GOT3 (cell line): ENCODE results near the gene RNF213.
"Not testable (repeated sequence)": the region's sequence is repeated elsewhere in the genome, so short reads cannot be mapped to it uniquely, and the experiment has no call there.

Experiments
- DNase-seq: peaks from one replicate; lab custom pipeline; 2025; ENCODE audit warnings: mixed read lengths; lab: John Stamatoyannopoulos, UW

The RNF213 gene

DNA sequence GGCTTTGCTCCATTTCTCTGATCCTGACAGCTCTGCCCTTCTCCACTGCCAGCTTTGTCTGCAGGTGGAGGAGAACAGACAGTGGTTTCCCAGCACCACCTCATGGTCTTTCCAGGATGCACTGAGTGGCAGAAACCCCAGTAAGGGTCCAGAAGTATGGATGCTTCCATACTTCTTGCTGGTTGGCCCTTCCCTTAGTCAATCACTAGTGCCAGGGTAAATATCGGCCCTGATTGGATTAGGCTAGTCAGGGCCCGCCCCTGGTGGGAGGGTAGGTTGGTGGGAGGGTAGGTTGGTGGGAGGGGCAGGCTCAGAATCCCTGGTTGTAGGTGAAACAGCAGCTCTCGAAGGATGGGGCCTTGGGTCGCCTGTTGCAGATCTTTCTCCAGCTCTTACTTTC, 10.2 kb downstream of the RNF213 start:
- DNase-seq, result no peak

DNA sequence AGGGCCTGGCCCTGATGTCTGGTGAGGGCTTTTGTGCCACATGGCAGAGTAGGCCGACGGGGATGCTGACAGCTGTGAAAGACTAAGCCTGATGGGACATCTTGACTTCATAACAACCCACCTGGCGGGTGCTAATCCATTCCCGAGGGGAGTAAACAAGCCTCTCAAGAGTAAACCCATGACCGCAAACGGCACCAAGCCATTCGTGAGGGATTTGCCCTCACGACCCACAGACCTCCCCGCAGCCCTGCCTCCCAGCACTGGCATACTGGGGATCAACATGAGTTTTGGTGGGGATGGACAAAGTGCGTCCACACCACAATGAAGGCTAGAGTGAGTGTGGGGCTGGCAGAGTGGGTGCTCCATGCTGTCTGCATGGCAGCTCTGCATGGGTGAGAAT, 11.7 kb downstream of the RNF213 start:
- no peak for DNase-seq

DNA sequence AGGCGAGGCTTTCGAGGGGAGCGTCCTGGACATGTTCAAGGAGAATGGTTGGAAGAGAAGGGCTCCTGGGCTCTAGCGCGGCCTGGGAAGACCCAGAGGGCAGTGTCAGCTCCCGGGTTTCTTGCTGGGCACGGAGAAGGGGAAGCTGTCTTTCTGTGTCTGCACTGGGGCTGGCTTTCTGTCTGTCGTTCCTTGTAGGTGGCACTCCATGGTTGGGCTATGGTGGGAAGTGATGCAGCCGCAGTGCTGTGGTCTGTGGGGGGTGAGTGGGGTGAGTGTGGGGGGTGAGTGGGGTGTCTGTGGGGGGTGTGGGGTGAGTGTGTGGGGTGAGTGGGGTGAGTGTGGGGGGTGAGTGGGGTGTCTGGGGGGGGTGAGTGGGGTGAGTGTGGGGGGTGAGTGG, 13.7 kb downstream of the RNF213 start:
- DNase-seq, result no peak

DNA sequence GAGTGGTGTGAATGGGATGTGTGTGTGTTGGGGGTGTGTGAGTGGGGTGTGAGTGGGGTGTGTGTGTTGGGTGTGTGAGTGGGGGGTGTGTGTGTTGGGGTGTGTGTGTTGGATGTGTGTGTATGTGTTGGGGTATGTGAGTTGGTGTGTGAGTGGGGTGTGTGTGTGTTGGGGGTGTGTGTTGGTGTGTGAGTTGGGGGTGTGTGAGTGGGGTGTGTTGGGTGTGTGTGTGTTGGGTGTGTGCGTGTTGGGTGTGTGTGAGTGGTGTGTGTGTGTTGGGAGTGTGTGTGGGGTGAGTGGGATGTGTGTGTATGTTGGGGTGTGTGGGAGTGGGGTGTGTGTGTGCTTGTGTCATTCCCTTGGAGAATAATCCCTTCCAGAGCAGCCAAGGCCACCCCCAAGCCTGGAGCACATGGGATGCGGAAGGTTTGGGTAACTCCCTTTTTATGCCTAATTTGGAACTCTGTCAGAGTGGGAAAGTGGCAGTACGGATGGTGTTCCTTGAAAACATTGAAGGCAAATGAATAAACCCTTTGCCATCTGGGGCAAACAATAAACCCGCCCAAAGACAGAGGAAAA, 14.3 kb downstream of the RNF213 start:
- DNase-seq, result no peak

DNA sequence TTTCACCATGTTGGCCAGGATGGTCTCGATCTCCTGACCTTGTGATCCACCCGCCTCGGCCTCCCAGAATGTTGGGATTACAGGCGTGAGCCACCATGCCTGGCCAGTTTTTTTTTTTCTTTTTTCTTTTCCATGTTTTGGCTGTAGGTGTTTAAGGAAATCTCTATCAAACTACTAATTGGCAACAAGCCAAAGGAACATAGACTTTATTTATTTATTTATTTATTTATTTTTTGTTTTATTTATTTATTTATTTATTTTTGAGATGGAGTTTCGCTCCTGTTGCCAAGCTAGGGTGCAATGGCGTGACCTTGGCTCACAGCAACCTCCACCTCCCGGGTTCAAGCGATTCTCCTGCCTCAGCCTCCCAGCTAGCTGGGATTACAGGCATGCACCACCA, 15.2 kb downstream of the RNF213 start:
- not testable (repeated sequence) for DNase-seq

DNA sequence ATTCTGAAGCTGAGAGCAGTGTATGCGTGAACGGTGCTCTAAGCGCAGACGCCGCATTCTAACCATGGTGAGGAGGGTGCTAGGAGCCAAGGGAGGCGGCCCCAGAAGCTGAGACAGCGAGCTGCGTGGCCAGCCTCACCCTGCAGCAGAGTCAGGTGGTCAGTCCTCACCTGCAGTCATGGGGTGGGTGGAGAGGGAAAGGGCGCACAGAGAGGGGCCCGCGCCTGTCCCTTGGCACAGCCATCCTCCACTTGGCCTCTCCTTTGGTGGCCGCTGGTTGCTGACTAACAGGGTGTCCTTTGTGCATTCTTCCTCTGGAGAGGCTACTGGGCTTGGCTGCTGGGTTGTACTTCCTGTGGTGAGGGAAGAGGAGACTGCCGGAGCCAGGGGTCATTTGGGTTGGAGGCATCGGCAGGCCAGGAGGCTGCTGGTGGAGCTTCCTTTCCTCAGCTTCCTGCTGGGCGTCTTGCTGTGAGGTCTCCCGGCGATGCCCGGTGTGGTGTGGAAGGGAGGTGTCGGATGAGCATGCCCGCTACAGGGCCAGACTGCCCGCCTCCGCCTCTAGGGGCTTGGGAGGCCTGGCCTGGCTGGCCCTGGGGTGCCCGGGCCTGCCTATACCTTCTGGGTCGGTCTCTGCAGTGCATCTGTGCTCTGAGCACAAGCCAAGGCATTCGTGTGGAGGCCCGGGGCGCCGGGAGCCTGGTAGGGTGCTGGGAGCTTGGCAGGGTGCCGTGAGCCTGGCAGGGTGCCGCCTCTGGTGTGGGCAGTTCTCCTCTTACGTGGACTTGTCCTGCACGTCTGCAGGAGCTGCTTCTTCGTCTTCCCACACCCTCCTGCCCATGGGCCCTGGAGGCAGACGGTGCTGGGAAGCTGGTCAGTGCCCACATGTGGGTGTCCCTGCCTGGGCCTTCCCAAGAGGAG, 17.4 kb downstream of the RNF213 start:
- DNase-seq, result no peak

DNA sequence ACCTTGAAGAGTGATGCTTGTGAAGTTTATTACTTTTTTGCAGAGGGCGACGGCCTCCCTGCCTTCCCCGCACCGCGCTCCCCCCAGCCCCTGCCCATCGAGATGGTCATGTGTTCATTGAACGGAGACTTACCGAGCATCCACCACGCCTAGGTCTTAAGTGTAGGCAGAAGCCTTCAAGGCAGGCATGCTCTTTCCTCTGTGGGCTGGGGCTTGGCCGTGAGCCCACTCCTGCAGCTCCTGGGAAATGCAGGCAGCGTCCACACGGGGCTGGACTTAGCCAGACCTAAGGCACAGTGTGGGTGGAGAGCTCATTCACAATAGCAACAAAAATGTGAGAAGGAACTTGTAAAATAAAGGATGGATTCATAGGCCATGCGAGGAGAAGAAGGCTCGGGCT, 19.2 kb downstream of the RNF213 start:
- DNase-seq, result no peak

DNA sequence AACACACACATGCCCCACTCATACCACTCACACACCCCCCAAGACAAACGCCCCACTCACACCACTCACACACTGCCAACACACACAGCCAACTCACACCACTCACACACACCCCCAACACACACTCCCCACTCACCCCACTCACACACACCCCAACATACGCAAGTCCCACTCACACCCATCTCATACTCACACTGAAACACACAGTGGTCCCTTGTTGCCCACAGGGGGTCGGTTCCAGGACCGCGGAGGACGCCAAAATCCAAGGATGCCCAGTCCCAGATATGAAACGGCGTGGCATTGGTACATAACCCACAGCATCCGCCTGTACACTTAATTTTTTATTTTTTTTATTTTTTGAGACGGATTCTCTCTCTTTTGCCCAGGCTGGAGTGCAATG, 20.9 kb downstream of the RNF213 start:
- DNase-seq, result no peak

DNA sequence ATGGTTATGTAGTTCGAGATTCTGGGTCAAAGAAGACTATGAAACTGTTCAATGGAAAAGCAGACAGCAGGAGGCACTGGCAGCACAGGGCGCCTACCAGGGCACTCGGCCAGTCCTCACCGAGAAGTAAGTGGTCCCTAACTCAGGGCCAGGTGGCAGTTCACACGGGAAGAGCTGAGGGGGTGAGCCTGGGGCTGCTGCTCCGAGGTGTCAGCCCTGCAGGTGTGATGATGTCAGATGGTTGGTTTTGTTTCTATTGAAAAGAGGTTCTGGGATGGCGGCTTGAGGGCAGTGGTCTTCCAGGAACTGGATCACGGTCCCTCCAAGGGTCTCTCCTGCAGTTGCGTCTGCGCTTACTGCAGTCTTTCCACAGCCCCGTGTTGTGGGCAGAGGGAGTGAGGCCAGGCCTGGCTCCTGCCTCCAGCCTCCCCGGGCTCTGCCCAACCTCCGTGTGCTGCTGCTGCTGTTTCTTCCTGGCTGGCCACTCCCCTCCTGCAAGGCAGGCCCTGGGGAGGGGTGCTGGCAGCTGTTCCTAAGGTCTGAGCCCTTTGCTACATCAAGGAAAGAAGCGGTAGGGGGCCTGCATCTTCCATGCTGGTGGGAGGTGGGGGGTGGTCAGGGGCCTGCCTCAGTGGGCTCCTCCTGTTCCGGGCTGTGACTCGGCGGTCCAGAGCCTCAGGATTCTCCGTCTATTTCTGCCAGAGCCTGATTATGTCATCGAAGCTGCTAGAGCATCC, 22.6 kb downstream of the RNF213 start:
- DNase-seq, result no peak

DNA sequence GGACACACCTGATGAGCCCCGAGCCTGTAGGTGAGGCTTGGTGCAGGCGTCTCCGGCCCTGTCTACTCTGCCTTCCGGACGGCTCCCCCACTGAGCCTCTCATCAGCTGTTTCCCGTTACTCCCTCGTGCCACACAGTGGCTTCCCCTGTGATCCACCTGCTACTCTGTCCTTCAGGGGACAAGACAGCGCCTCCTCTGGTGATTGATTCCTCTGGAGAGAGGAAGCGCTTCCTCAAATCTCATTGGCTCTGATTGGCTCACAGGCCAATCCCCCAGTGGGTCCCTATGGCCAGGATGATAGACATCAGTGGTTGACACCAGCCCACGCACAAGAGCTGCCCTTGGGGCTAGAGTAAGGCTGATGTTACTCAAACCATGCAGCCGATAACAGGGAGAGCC, 24.0 kb downstream of the RNF213 start:
- DNase-seq, result no peak

DNA sequence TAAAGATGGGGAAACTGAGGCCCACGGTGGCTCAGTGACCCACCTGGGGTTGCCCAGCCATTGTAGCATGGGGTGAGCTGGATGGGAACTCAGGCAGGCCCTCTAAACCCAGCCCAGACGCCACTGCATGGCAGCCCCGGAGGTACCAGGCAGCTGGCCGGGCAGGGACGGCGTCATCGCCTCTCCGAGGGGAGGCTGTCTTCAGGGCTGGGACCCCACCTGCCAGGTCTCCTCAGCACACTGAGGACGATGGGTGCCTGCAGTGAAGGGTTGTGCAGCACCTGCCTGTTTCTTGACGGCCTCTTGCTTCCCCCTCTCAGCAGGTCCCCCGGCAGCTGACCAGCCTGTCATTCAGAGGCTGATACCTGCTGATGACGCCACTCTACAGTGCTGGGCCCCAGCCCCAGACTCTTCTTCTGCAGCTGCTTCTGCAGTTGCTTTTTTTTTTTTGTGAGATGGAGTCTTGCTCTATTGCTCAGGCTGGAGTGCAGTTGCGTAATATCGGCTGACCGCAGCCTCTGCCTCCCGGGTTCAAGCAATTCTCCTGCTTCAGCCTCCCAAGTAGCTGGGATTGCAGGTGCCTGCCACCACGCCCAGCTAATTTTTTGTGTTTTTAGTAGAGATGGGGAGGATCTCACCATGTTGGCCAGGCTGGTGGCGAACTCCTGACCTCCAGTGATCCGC, 24.7 kb downstream of the RNF213 start:
- DNase-seq, result no peak

DNA sequence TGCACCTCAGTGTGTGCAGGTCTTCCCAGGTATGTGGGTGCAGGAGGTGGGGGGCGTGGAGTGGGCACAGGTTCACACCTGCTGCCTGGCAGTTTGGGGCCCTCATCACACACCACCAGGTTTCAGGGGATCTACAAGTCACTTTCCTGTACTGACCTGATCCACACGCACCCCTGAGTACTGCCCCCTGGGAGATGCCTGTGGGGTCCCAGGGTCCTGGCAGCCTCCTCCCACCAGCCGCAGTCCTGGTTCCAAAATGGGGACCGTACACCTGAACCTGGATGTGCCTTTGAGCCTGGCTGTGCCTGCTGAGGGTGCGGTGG, 25.9 kb downstream of the RNF213 start:
- no peak for DNase-seq

DNA sequence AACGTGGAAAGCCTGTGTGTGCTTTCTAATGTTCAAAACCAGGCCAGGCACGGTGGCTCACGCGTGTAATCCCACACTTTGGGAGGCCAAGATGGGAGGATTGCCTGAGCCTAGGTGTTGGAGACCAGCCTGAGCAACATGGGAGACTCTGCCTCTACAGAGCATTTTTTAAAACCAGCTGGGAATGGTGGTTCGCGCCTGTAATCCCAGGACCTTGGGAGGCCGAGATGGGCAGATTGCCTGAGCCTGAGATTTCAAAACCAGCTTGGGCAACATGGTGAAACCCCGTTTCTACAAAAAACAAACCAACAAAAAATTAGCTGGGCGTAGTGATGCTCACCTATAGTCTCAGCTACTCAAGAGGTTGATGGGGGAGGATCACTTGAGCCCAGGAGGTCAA, 26.4 kb downstream of the RNF213 start:
- DNase-seq, result no peak

DNA sequence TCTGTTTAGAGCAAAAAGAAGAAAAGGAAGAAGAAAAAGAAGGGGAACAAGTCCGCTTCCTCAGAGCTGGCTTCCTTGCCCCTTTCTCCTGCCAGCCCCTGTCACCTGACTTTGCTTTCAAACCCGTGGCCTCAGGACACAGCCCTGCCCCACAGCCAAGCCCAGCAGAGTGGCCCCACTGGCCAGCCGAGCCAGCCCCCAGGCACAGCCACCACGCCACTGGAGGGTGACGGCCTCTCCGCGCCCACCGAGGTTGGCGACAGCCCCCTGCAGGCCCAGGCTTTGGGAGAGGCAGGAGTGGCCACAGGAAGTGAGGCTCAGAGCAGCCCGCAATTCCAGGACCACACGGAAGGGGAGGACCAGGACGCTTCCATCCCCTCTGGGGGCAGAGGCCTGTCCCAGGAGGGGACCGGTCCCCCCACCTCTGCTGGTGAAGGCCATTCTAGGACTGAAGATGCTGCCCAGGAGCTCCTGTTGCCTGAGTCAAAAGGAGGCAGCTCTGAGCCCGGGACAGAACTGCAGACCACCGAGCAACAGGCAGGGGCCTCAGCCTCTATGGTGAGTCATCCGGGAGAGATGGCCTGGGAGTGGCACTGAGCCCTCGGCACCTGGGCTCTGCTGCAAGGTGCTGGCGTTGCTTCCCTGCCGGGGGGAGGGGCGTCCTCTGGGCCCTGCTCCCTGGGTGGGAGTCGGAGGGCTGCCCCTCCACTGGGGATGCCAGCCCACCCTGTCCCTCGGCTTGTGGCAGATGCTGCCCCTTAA, 27.3 kb downstream of the RNF213 start:
- DNase-seq, result no peak

DNA sequence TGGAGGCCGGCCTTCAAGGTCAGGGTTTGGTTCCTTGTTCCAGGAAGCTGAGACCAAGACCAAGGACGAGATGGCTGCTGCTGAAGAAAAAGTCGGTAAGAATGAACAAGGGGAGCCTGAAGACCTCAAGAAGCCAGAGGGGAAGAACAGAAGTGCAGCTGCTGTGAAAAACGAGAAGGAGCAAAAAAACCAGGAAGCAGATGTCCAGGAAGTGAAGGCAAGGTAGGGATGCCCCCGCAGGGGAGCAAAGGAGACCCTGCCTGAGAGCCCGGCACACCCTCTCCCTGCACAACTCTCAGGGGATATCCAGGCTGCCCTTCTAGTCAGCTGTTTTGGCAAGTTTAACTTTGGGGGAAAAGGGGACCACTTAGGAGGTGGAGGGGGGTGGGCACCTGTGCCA, 29.0 kb downstream of the RNF213 start:
- no peak for DNase-seq

DNA sequence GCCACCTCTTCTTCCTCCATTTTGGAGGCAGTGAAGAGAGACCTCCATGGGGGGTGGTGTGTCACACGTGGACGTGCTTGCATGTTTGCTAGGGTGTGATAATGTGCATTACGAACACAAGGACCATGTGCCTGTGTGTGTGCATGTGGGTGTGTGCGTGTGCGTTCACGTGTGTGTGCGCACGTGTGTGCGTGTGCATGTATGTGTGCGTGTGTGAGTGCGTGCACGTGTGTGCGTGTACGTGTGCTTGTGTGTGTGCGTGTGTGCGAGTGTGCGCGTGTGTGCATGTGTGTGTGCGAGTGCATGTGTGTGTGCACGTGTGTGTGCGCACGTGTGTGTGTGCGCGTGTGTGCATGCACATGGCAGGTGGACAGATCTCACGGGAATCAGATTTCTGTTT, 29.5 kb downstream of the RNF213 start:
- DNase-seq, result no peak

DNA sequence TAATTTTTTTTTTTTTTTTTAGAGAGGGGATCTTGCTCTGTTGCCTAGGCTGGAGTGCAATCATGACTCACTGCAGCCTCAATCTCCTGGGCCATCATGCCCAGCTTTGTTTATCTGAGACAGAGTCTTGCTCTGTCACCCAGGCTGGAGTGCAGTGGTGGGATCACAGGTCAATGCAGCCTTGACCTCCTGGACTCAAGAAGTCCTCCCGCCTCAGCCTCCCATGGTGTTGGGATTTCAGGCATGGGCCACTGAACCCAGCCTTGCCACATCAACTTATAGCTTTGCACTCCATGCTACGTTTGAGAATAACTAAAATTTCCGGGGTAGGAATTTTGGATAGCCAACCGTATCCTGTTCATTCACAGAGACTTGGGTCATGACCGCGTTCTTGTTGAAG, 30.6 kb downstream of the RNF213 start:
- DNase-seq, result no peak

DNA sequence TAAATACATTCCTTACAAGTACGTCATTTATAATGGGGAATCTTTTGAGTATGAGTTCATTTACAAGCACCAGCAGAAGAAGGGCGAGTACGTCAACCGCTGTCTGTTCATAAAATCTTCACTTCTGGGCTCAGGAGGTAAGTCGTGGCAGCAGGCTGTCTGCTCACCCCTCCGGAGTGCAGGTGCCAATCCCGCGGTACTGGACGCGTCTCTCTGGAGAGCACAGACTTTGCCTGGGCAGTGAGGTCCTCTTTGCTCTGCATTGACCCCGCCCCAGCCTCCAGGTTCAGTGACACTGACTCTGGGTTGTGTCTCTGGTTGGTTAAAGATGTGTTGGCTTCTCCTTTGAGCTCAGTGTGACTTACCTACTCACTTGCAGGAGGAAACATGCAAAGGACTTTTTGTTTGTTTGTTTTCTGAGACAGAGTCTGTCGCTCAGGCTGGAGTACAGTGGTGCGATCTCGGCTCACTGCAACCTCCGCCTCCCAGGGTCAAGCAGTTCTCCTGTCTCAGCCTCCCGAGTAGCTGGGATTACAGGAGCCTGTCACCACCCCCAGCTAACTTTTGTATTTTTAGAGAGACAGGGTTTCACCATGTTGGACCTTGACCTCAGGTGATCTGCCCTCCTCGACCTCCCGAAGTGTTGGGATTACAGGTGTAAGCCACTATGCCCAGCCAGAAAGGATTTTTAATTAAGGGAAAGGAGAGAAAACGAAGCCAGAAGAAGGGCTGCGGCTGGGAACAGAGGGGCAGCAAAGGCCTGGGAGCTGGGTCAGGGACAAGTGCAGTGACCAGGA, 31.2 kb downstream of the RNF213 start:
- DNase-seq, result no peak

DNA sequence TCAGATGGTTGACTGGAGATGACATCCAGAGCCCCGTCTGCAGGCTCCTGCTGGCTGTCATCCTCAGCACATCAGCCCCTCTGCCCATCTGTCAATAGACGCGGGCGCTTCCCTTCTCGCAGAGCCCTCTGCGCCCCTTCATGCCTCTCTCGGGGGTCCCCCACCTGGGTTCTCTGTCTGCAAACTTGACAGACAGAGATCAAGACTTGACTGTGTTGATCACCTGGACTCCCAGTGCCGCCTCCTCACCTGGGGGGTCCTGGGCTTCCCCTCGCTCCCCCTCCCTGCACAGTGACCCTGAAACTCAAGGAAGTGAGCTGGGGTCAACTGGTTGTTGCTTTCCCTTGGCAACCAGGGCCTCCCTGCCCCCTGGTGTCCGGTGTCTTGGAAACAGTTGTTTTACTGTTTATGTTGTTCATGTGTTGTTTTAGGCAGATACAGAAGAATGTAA, 31.9 kb downstream of the RNF213 start:
- DNase-seq, result no peak

DNA sequence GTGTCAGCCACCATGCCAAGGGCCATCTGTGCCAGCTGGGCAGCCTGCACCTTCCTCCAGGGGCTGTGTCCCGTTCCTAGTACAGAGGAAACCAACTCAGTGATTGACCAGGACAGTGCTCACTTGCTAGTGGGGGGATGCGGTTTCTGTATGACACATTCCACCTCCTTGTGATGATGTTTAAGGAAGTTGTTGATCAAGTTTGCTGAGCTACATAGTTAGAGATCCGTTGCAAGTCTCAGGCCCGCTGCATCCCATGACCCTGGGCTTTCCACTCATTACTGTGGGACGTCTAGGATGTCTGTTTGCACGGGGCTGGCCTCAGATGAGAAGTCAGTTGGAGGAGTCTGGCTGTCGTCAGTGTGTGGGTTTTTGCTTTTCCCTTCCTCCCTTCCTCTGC, 33.6 kb downstream of the RNF213 start:
- DNase-seq, result no peak

DNA sequence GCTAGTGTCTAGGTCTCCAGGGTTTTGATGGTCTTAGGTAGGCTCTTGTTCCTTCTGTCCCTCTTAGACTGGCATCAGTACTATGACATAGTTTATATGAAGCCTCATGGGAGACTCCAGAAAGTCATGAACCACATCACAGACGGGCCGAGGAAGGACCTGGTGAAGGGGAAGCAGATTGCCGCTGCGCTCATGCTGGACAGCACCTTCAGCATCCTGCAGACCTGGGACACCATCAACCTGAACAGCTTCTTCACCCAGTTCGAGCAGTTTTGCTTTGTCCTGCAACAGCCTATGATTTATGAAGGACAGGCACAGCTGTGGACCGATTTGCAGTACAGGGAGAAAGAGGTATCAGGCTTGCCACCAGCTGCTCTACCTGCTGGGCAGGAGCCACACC, 34.0 kb downstream of the RNF213 start:
- DNase-seq, result no peak
